CD4-positive, alpha-beta T cell (primary cell): Measurements from ENCODE around the gene USP19. TPM values are rescaled to one million over a fixed set of nuclear protein-coding genes. Genes with fewer than 3 reads are reported as not detected.

Source experiments
- ATAC-seq: fragments of 200-7000 bp; cut with Tn5 transposase; one replicate; pipeline ENCODE4 v1.10.0; 2022; ENCODE audit warnings: mild to moderate bottlenecking; ENCODE audit not compliant: poor library complexity
- CTCF ChIA-PET: fragments of 350-600 bp; sonication (Branson Sonifier 250); formaldehyde crosslinking; loops from one replicate; lab custom pipeline; 2021; ENCODE audit warnings: antibody characterized with exemption, inconsistent platforms; lab: Charles Lee
- POLR2A ChIA-PET: fragments of 350-600 bp; sonication (Branson Sonifier 250); formaldehyde crosslinking; loops from one replicate; lab custom pipeline; 2021; ENCODE audit warnings: antibody characterized with exemption, inconsistent platforms; lab: Charles Lee
- DNase-seq, 14 experiments: peaks; one replicate each; pipeline ENCODE4 v3.0.0-alpha.2; 2013 to 2020; ENCODE audit warnings: mixed read lengths in 2 of 14
- H3K27ac ChIP-seq, 2 donors: one replicate each; pipeline versions ENCODE4 v1.5.1 to v1.7.0; 2013; ENCODE audit warnings: low read length in 2 of 2, low read depth in 1 of 2, mild to moderate bottlenecking in 1 of 2
- H3K27me3 ChIP-seq, 2 experiments: 1 replicate in 1 of 2; 2 replicates in 1 of 2; pipeline versions ENCODE4 v1.6.1 to v1.7.0; 2013; ENCODE audit warnings: low read length in 2 of 2, control low read depth in 1 of 2, mild to moderate bottlenecking in 1 of 2, moderate library complexity in 1 of 2; ENCODE audit not compliant: insufficient read depth in 2 of 2, control insufficient read depth in 1 of 2
- H3K36me3 ChIP-seq: one replicate; pipeline ENCODE4 v1.6.1; 2013; ENCODE audit warnings: low read length, control low read depth; ENCODE audit not compliant: insufficient read depth
- H3K4me1 ChIP-seq: one replicate; pipeline ENCODE4 v1.6.1; 2013; ENCODE audit warnings: low read length, control low read depth; ENCODE audit not compliant: insufficient read depth
- H3K4me3 ChIP-seq: one replicate; pipeline ENCODE4 v1.5.1; 2013; ENCODE audit warnings: mild to moderate bottlenecking, low read length, moderate library complexity
- H3K9me3 ChIP-seq, 2 experiments: 1 replicate in 1 of 2; 2 replicates in 1 of 2; pipeline versions ENCODE4 v1.6.1 to v1.7.0; 2013; ENCODE audit warnings: low read length in 2 of 2, mild to moderate bottlenecking in 2 of 2, control low read depth in 1 of 2, moderate library complexity in 1 of 2; ENCODE audit not compliant: control insufficient read depth in 1 of 2, insufficient read depth in 1 of 2
- H3K27ac Mint-ChIP-seq: one replicate; pipeline ENCODE4 v1.8.0; 2020; ENCODE audit warnings: mixed read lengths
- H3K27me3 Mint-ChIP-seq: one replicate; pipeline ENCODE4 v1.8.0; 2021; ENCODE audit warnings: mixed read lengths
- H3K36me3 Mint-ChIP-seq: one replicate; pipeline ENCODE4 v1.8.0; 2021; ENCODE audit warnings: low read depth, mixed read lengths
- H3K4me1 Mint-ChIP-seq: one replicate; pipeline ENCODE4 v1.8.0; 2021; ENCODE audit warnings: low read depth, mixed read lengths
- H3K4me3 Mint-ChIP-seq: one replicate; pipeline ENCODE4 v1.8.0; 2020; ENCODE audit warnings: mild to moderate bottlenecking, mixed read lengths
- H3K9me3 Mint-ChIP-seq: one replicate; pipeline ENCODE4 v1.8.0; 2020; ENCODE audit warnings: mixed read lengths
- intact Hi-C, 2 experiments: fragments of 100-400 bp; cut with DNase I in 1 of 2; cut with micrococcal nuclease in 1 of 2; formaldehyde crosslinking; loops; one replicate each; pipeline versions ENCODE4 v1.15.1 to v1.9.0; 2023 to 2025; cut with DNase I, micrococcal nuclease
- total RNA-seq, 174 experiments: library from RNA in 2 of 174; stranded (reverse) in 2 of 174; gene quantifications; one replicate each; pipeline ENCODE4 v1.2.3 and lab custom pipeline; 2021 to 2026
- TF ChIP-seq, protein P1 (sequence below): fragments of 200-600 bp; IDR thresholded peaks from one replicate; pipeline ENCODE4 v1.8.0; 2022; ENCODE audit warnings: antibody characterized with exemption, mild to moderate bottlenecking

The USP19 gene
- total RNA-seq, 2 experiments from 2014 or later = 84.9 to 86.2 TPM

DNA sequence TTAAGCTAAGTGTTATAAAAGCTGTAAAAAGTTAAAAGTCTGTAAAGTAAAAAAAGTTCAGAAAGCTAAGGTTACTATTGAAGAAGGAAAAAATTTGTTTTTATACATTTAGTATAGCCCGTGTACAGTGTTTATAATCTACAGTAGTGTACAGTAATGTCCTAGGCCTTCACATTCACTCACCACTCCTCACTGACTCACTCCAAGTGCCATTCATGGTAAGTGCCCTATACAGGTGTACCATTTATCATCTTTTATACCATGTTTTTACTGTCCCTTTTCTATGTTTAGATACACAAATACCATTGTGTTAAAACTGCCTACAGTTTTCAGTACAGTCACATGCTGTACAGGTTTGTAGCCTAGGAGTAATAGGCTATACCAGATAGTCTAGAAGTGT, 36.7 kb upstream of the USP19 start:
- no peak overlapping the region for H3K4me3 Mint-ChIP-seq

DNA sequence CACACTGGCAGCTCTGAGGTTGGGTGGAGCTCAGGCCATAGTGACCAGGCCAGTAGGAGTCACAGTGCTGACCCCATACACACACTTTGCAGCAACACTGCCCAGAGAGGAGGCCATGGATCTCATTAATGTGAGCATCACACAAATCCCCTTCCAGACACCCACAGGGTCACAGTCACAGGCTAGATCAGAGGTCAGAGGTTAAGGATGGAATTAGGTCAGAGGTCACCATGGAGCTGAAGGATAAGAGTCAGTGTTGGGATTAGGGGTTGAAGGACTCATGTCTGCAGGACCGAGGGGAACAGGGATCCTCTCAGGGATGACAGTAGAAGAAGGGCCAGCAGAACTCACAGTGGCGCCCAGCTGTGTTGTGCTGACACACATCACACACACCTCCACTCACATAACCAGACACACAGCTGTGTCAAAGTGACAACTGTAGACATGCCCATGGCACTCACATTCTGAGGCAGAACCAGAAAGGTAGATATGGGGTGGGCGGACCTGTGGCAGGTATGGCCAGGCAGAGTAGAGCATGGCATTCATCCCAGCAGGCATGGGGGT, 32.8 kb upstream of the USP19 start:
- Histone ChIP-seq H3K4me1 (no peaks in the 10 kb centered on the region), H3K36me3 (no peaks in the 10 kb centered on the region), H3K27ac (no peak overlapping the region), H3K9me3 (no peaks in the 10 kb centered on the region), H3K4me3 (no peak overlapping the region), H3K27me3 (no peaks in the 10 kb centered on the region)
- CTCF ChIA-PET = no interaction called here
- TF ChIP-seq, protein P1, sequence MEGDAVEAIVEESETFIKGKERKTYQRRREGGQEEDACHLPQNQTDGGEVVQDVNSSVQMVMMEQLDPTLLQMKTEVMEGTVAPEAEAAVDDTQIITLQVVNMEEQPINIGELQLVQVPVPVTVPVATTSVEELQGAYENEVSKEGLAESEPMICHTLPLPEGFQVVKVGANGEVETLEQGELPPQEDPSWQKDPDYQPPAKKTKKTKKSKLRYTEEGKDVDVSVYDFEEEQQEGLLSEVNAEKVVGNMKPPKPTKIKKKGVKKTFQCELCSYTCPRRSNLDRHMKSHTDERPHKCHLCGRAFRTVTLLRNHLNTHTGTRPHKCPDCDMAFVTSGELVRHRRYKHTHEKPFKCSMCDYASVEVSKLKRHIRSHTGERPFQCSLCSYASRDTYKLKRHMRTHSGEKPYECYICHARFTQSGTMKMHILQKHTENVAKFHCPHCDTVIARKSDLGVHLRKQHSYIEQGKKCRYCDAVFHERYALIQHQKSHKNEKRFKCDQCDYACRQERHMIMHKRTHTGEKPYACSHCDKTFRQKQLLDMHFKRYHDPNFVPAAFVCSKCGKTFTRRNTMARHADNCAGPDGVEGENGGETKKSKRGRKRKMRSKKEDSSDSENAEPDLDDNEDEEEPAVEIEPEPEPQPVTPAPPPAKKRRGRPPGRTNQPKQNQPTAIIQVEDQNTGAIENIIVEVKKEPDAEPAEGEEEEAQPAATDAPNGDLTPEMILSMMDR = no peak
- intact Hi-C loops = no loop called here
- Mint-ChIP-seq H3K36me3 (no peaks in the 10 kb centered on the region), H3K4me1 (peaks cover 5% of the 10 kb centered on the region), H3K9me3 (no peaks in the 10 kb centered on the region), H3K4me3 (no peak overlapping the region), H3K27me3 (no peaks in the 10 kb centered on the region), H3K27ac (no peak overlapping the region)
- ATAC-seq (no peak), DNase-seq (no peak)
- POLR2A ChIA-PET = interaction anchor here (0.8 kb wide), 1 partner anchor 20 kb away, joined by 3 read pairs; no protein-coding TSS in a partner anchor

More for the DNA sequence above, 36.7 kb upstream of the USP19 start:
- intact Hi-C loops = no loop called here
- H3K9me3 ChIP-seq = no peaks in the 10 kb centered on the region
- peaks cover 4% of the 10 kb centered on the region for H3K36me3 ChIP-seq
- POLR2A ChIA-PET = interaction anchor here (1.1 to 2.3 kb wide), 5 partner anchors 36 to 169 kb away, joined by 3 to 10 read pairs (median 6); partner anchors contain the start of genes P4HTM, QRICH1, USP19 and WDR6
- no peak overlapping the region for H3K27ac ChIP-seq
- Mint-ChIP-seq H3K27me3 (no peaks in the 10 kb centered on the region), H3K36me3 (peaks cover 8% of the 10 kb centered on the region), H3K9me3 (no peaks in the 10 kb centered on the region), H3K4me1 (peaks cover 5% of the 10 kb centered on the region), H3K27ac (no peak overlapping the region)
- DNase-seq = no peak
- no peaks in the 10 kb centered on the region for H3K27me3 ChIP-seq
- CTCF ChIA-PET = interaction anchor here (0.7 to 2.9 kb wide), 6 partner anchors 14 to 169 kb away, joined by 3 to 10 read pairs (median 4); partner anchors contain the start of genes IMPDH2, KLHDC8B and QRICH1
- TF ChIP-seq, protein P1 = no peak
- ATAC-seq = no peak
- H3K4me3 ChIP-seq = no peak overlapping the region
- no peaks in the 10 kb centered on the region for H3K4me1 ChIP-seq

DNA sequence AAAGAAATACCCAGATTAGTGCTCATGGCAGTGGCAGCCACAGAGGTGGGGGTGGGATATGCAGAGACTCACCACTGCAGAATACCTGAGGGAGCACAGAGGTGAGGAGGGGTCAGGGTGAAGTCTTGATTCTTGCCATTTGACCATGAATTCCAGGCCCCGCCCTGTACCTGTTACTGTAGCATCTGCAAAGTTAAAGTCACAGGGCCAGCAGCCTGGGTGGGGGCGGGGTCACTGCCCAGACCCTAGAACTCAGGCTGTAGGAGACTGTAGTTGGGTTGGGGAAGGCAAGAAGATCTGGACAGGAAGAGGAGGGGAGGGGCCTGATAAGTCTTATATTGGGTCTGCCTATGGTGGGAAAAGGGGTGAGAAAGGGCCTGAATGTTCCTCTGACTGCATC, 31.0 kb upstream of the USP19 start:
- no peaks in the 10 kb centered on the region for H3K9me3 Mint-ChIP-seq
- Histone ChIP-seq H3K9me3 (no peaks in the 10 kb centered on the region), H3K4me3 (no peak overlapping the region), H3K27me3 (no peaks in the 10 kb centered on the region), H3K36me3 (no peaks in the 10 kb centered on the region), H3K4me1 (no peaks in the 10 kb centered on the region), H3K27ac (no peak overlapping the region)
- intact Hi-C loops = no loop called here
- no peaks in the 10 kb centered on the region for H3K36me3 Mint-ChIP-seq
- CTCF ChIA-PET = no interaction called here
- POLR2A ChIA-PET = no interaction called here
- no peaks in the 10 kb centered on the region for H3K27me3 Mint-ChIP-seq
- DNase-seq (no peak), ATAC-seq (no peak)
- H3K27ac Mint-ChIP-seq = no peak overlapping the region
- TF ChIP-seq, protein P1 = no peak
- H3K4me3 Mint-ChIP-seq = no peak overlapping the region
- H3K4me1 Mint-ChIP-seq = no peaks in the 10 kb centered on the region
